ENCODE data around the gene C1QA. TPM values are rescaled to one million over a fixed set of nuclear protein-coding genes. Genes with fewer than 3 reads are reported as not detected.
A peak's percentile ranks its signal among the peaks of the same experiment; 100 is the strongest.

The C1QA gene
- total RNA-seq, 4 donors from 2014 or later = 11.7 to 49.4 (median 28.1) TPM

DNA sequence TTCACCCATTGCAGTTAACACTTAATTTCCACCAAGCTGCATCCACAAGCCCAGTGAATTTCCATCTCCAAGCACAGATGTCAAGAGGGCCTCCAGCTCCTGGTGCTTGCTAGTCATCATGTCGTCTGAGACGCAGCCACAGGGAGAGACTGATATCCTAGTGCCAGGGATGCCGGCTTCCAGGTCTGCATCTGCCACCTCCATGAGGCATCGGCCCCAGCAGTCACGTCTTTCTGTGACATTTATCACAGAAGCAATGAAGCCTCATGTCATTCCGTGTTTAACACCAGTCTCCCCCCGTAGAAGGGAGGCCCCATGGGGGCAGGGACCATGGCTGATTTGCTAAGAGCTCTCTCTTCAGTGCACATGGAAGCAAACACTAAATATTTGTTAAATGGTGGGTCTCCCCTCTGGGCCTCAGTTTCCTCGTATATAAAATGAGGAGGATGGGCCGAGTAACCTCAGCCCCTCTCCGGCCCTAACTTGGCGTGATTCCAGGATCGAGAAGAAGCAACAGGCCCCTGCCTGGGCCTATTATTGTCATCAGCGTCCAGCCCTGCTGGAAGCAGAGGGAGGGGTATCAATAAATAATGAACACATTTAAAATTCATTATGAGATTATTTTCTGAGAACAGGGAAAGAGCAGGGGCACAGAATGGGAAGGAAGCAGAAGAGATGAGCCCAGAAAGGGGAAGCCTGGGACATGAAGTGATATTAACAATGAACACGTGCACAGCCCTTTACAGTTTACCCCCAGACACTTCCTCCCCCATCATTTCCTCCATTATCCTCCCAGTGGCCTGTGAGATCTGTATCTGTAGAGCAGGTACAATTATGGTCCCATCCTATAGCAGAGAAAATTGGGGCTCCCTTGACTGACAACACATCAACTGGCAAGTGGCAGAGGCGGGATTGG is 15.8 kb downstream of the C1QA start:
- H3K4me3 ChIP-seq (ENCODE audit: low read depth, poor library complexity, severe bottlenecking) = no peak overlapping the region
- 67 to 72% methylated on average over 15 of the region's 15 CpGs for WGBS, 2 donors
- no peak for DNase-seq (ENCODE audit: low spot score in 2 of 2)
- no peak for TF ChIP-seq POLR2A (IDR thresholded peaks at IDR 0.05)
- TF ChIP-seq, protein P1, sequence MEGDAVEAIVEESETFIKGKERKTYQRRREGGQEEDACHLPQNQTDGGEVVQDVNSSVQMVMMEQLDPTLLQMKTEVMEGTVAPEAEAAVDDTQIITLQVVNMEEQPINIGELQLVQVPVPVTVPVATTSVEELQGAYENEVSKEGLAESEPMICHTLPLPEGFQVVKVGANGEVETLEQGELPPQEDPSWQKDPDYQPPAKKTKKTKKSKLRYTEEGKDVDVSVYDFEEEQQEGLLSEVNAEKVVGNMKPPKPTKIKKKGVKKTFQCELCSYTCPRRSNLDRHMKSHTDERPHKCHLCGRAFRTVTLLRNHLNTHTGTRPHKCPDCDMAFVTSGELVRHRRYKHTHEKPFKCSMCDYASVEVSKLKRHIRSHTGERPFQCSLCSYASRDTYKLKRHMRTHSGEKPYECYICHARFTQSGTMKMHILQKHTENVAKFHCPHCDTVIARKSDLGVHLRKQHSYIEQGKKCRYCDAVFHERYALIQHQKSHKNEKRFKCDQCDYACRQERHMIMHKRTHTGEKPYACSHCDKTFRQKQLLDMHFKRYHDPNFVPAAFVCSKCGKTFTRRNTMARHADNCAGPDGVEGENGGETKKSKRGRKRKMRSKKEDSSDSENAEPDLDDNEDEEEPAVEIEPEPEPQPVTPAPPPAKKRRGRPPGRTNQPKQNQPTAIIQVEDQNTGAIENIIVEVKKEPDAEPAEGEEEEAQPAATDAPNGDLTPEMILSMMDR (IDR thresholded peaks at IDR 0.05) = no peak
- intact Hi-C loops (cut with DNase I; ENCODE audit: low total_unique reads) = no loop called here

DNA sequence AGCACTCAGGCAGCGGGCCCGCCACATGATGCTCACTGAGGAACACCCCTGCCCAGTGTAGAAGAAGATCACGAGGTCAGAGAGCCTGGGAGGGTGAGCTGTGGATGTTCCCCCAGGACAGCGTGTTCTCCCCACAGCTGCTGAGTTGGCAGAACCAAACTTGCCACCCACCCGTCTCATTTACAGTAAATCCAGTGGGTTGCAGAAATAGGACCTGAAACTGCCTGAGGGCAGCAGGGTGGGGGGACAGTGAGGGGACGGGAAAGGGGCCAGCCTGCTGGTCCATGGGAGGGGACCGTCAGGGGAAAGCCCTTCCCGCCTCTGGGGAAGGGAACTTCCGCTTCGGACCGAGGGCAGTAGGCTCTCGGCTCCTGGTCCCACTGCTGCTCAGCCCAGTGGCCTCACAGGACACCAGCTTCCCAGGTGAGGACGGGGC is 16.5 kb downstream of the C1QA start, which contains the start of gene C1QB:
TSS of gene C1QB (plus strand) at position 356 of the 436 bp plus-strand sequence. CDS start 6,227 bp downstream, outside the sequence.
- WGBS, 2 donors = 55 to 68% methylated on average over 10 to 13 of the region's 13 CpGs
- peak within 1 kb of the TSS; percentile 2 for H3K4me3 ChIP-seq (ENCODE audit: low read depth, poor library complexity, severe bottlenecking)
- intact Hi-C loops (cut with DNase I; ENCODE audit: low total_unique reads) = no loop called here
- TF ChIP-seq, protein P1 (IDR thresholded peaks at IDR 0.05) = no peak
- TF ChIP-seq POLR2A (IDR thresholded peaks at IDR 0.05) = no peak
- DNase-seq (ENCODE audit: low spot score in 2 of 2) = peak; percentile 58 to 88

GRCh38 chr1:22654692-22655091 is 18.3 kb downstream of the C1QA start:
- intact Hi-C loops (cut with DNase I; ENCODE audit: low total_unique reads) = no loop called here
- no peak for DNase-seq (ENCODE audit: low spot score in 2 of 2)
- H3K4me3 ChIP-seq (ENCODE audit: low read depth, poor library complexity, severe bottlenecking) = no peak overlapping the region
- TF ChIP-seq POLR2A (IDR thresholded peaks at IDR 0.05) = no peak
- WGBS, 2 donors = 62 to 64% methylated on average over 5 of the region's 5 CpGs

- WGBS, 2 donors = 76 to 78% methylated on average over 3 of the region's 3 CpGs
- intact Hi-C loops (cut with DNase I; ENCODE audit: low total_unique reads) = no loop called here
- no peak for TF ChIP-seq POLR2A (IDR thresholded peaks at IDR 0.05)
- TF ChIP-seq, protein P1 (IDR thresholded peaks at IDR 0.05) = no peak
- H3K4me3 ChIP-seq (ENCODE audit: low read depth, poor library complexity, severe bottlenecking) = no peak overlapping the region
- no peak for DNase-seq (ENCODE audit: low spot score in 2 of 2)
These were observed 22.1 kb downstream of the C1QA start for GRCh38 chr1:22658385-22659163.

DNA sequence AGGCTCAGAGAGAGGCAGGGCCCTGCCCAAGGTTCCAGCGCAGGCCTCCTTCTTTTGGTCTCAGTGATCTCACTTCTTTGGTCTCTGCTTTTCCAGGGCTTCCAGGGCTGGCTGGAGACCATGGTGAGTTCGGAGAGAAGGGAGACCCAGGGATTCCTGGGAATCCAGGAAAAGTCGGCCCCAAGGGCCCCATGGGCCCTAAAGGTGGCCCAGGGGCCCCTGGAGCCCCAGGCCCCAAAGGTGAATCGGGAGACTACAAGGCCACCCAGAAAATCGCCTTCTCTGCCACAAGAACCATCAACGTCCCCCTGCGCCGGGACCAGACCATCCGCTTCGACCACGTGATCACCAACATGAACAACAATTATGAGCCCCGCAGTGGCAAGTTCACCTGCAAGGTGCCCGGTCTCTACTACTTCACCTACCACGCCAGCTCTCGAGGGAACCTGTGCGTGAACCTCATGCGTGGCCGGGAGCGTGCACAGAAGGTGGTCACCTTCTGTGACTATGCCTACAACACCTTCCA is 24.4 kb downstream of the C1QA start:
- no peak overlapping the region for H3K4me3 ChIP-seq (ENCODE audit: low read depth, poor library complexity, severe bottlenecking)
- DNase-seq (ENCODE audit: low spot score in 2 of 2) = no peak
- intact Hi-C loops (cut with DNase I; ENCODE audit: low total_unique reads) = no loop called here
- TF ChIP-seq POLR2A (IDR thresholded peaks at IDR 0.05) = no peak
- TF ChIP-seq, protein P1 (IDR thresholded peaks at IDR 0.05) = no peak
- 89 to 91% methylated on average over 19 of the region's 19 CpGs for WGBS, 2 donors

DNA sequence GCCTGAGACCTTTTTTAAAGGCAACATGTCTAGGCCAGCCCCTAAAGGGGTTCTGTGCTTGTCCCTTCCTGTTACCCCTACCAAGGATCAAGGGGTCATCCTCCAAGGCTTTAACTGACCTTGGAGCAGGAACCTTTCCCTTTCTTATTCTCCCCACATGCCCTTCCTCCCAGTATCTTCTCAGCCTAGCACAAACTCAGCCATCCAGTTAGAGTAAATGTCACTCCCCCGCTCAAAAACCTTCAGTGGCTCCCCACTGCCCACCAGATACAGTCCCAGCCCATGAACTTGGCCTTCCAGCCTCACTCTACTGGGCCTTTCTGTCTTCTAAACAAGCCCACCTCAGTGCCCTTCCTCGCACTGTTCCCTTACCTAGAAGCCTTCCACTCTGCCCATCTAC is 25.5 kb downstream of the C1QA start:
- WGBS, 2 donors = 81 to 84% methylated on average over 2 of the region's 2 CpGs
- no peak overlapping the region for H3K4me3 ChIP-seq (ENCODE audit: low read depth, poor library complexity, severe bottlenecking)
- intact Hi-C loops (cut with DNase I; ENCODE audit: low total_unique reads) = no loop called here
- TF ChIP-seq, protein P1 (IDR thresholded peaks at IDR 0.05) = no peak
- no peak for TF ChIP-seq POLR2A (IDR thresholded peaks at IDR 0.05)
- no peak for DNase-seq (ENCODE audit: low spot score in 2 of 2)
